BJ (cell line): Measurements from ENCODE around the gene UAP1L1. TPM values are rescaled to one million over a fixed set of nuclear protein-coding genes. Genes with fewer than 3 reads are reported as not detected.
A peak's percentile ranks its signal among the peaks of the same experiment; 100 is the strongest.

Experiments used
- CTCF ChIA-PET: fragments of 350-600 bp; formaldehyde crosslinking; extraction: SDS; loops from one replicate; lab custom pipeline; 2021; ENCODE audit warnings: antibody characterized with exemption, inconsistent platforms; lab: Yijun Ruan, JAX
- POLR2A ChIA-PET: fragments of 300-600 bp; sonication (Branson Sonifier 250); formaldehyde crosslinking; extraction: SDS; loops from one replicate; lab custom pipeline; 2021; ENCODE audit warnings: antibody characterized with exemption; lab: Charles Lee
- DNase-seq: peaks from one replicate; pipeline ENCODE4 v3.0.0-alpha.2; 2011; ENCODE audit warnings: low read depth
- H3K27me3 ChIP-seq: 2 replicates; pipeline ENCODE4 v1.6.0; 2011; ENCODE audit warnings: low read length; ENCODE audit not compliant: control insufficient read depth, insufficient read depth
- H3K36me3 ChIP-seq: 2 replicates; pipeline ENCODE4 v1.5.1; 2011; ENCODE audit warnings: low read length; ENCODE audit not compliant: control insufficient read depth, insufficient read depth
- H3K4me3 ChIP-seq: 2 replicates; pipeline ENCODE4 v1.5.1; 2011; ENCODE audit warnings: low read depth, mild to moderate bottlenecking, control low read depth, low read length
- CTCF ChIP-seq: IDR thresholded peaks from 2 replicates; pipeline ENCODE4 v1.5.1; 2011; ENCODE audit warnings: low read depth, mild to moderate bottlenecking, control low read depth, inconsistent platforms, low read length, moderate library complexity; ENCODE audit not compliant: insufficient read depth
- polyA plus RNA-seq: library from polyadenylated mRNA; depleted of rRNA; stranded (reverse); fragments of >200 nt; gene quantifications from 2 replicates; pipeline ENCODE4 v1.2.3, GENCODE V29; 2011

UAP1L1 gene
- polyA plus RNA-seq, 1 experiment = 5.6 TPM

DNA sequence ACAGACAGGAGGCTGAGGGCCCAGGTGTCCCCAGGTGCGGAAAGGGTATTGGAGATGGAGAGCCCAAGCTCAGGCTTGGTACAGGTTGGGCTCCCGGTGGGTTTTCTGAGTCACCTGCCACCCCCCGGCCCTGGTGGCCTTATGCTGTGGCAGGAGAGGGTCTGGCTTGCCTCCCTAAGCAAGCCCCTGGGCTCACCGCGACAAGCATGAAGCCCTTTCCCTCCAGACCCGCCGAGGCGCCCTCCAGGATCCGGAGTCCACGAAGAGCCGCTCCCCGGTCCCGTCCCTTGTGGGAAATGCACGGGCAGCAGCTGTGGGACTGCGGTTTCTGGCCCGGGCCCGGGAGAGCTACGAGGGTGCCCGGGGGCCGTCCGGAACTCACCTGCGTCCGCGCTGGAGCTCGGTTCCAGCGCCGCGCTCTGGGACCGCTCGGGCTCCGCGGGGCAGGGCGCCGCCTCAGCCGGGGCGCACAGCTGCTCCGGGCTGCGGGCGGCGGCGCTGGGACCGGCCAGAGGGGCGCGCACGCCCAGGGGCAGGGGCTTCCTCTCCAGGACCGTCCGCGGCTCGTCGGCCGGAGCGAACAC lies 7.7 kb upstream of the UAP1L1 start:
- POLR2A ChIA-PET = no interaction called here
- no peak for DNase-seq
- Histone ChIP-seq H3K36me3 (no peaks in the 10 kb centered on the region), H3K4me3 (peak overlapping the region; percentile 4), H3K27me3 (no peaks in the 10 kb centered on the region)
- CTCF ChIA-PET = interaction anchor here (0.9 to 9.4 kb wide), 11 partner anchors 9 to 281 kb away, joined by 3 to 153 read pairs (median 11); partner anchors contain the start of genes AJM1 and NPDC1
- no peak for TF ChIP-seq CTCF

- Histone ChIP-seq H3K27me3 (no peaks in the 10 kb centered on the region), H3K4me3 (peak within 1 kb of the TSS; percentile 39), H3K36me3 (no peaks in the 10 kb centered on the region)
- no peak for DNase-seq
- ChIA-PET POLR2A (interaction anchor here (0.6 to 0.7 kb wide), 2 partner anchors 43 to 240 kb away, joined by 3 to 6 read pairs; no protein-coding TSS in a partner anchor), CTCF (interaction anchor here (0.9 to 9.4 kb wide), 14 partner anchors 9 to 284 kb away, joined by 3 to 153 read pairs (median 5); partner anchors contain the start of genes AJM1, MAN1B1, NPDC1 and RNF224)
- TF ChIP-seq CTCF = no peak
Observed at GRCh38 chr9:137070201-137070905, 7.0 kb upstream of the UAP1L1 start, which contains the start of gene SAPCD2. SAPCD2 (minus strand) TSS chr9:137070557; CDS start chr9:137070460, 97 bp downstream.

GRCh38 chr9:137070906-137071275 lies 6.4 kb upstream of the UAP1L1 start:
- H3K27me3 ChIP-seq = no peaks in the 10 kb centered on the region
- ChIA-PET CTCF (interaction anchor here (0.9 to 9.4 kb wide), 13 partner anchors 10 to 285 kb away, joined by 3 to 153 read pairs (median 5); partner anchors contain the start of genes AJM1, MAN1B1, NPDC1 and RNF224), POLR2A (interaction anchor here (0.6 to 0.7 kb wide), 2 partner anchors 43 to 240 kb away, joined by 3 to 6 read pairs; no protein-coding TSS in a partner anchor)
- no peak for TF ChIP-seq CTCF
- peak overlapping the region; percentile 39 for H3K4me3 ChIP-seq
- H3K36me3 ChIP-seq = no peaks in the 10 kb centered on the region
- DNase-seq = no peak

DNA sequence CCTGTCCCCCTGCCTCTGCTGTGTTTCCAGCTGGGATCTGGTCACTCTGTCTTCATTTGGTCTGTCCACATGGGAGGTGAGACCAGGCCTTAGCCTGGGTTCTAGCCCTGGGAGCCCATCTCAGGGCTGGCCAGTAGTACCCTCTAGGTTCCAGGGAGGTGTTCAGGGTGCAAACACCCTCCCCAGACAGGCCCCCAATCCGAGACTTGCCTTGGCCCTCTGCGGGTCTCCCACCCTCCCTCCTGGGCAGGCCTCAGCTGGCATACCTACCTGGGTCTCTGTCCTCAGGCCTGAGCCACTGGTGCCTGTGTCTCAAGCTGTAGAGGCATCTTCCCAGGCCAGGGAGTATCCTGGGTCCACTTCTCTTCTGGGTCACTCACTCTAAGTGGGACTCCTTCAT lies 6.0 kb upstream of the UAP1L1 start:
- Histone ChIP-seq H3K4me3 (no peak overlapping the region), H3K36me3 (no peaks in the 10 kb centered on the region), H3K27me3 (no peaks in the 10 kb centered on the region)
- ChIA-PET CTCF (interaction anchor here (0.9 to 9.4 kb wide), 11 partner anchors 10 to 285 kb away, joined by 3 to 153 read pairs (median 9); partner anchors contain the start of genes AJM1, MAN1B1, NPDC1 and RNF224), POLR2A (no interaction called here)
- DNase-seq = no peak
- TF ChIP-seq CTCF = no peak

DNA sequence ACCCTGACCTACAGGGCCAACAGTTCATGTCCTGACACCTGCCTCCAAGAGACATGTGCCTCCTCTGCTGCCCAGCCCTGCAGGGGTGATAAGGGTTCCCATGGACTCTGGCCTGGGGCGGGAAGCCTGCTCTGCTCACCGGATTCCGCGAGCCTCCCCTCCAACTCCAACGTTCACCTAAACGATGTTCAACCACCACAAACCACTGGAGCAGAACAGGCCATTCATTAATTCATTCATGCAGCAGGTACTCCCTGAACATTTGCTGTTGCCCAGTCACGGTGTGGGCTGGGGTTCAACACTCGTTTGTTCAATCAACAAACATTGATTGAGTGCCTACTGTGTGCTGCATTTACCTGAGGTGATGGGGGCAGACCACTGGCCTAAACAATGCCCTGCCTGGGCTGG lies 3.3 kb upstream of the UAP1L1 start:
- ChIA-PET CTCF (interaction anchor here (2.1 kb wide), 1 partner anchor 45 kb away, joined by 7 read pairs; no protein-coding TSS in a partner anchor), POLR2A (no interaction called here)
- Histone ChIP-seq H3K4me3 (no peak overlapping the region), H3K27me3 (no peaks in the 10 kb centered on the region), H3K36me3 (peaks cover 3% of the 10 kb centered on the region; the same call in 1 of the 2 replicates)
- DNase-seq = no peak
- no peak for TF ChIP-seq CTCF
